Measurements from ENCODE around the gene ATG2A.
"Not testable (repeated sequence)": the region's sequence is repeated elsewhere in the genome, so short reads cannot be mapped to it uniquely, and the experiment has no call there.

ATG2A gene

DNA sequence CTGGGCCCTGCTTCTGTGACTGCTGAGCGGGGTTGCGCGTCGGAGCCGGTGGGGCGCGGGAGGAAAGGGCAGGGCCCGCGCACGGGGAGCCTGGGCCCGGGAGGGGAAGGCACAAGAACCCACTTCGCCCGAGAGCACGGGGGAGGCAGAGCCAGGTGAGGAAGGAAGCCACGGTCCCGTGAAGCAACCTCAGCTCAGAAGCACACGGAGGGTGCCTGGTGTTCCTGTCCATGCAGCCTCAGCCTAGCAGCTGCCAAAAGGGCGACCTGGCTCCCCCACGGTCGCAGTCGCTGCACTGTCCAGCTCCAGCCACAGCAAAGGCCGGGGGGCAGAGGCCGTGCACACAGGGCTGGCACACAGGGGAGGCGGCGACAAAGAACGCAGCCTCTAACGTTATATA lies 63.3 kb downstream of the ATG2A start:
- TF ChIP-seq POLR2A (IDR thresholded peaks at IDR 0.05; ENCODE audit: low read depth, low read length) (no peak), POLR2AphosphoS5 (IDR thresholded peaks at IDR 0.05; ENCODE audit: low read depth, low read length) (peak; percentile 15; the same call in 1 of the 2 replicates)
- FAIRE-seq (no peak), DNase-seq (ENCODE audit: insufficient read length, low spot score) (no peak)

DNA sequence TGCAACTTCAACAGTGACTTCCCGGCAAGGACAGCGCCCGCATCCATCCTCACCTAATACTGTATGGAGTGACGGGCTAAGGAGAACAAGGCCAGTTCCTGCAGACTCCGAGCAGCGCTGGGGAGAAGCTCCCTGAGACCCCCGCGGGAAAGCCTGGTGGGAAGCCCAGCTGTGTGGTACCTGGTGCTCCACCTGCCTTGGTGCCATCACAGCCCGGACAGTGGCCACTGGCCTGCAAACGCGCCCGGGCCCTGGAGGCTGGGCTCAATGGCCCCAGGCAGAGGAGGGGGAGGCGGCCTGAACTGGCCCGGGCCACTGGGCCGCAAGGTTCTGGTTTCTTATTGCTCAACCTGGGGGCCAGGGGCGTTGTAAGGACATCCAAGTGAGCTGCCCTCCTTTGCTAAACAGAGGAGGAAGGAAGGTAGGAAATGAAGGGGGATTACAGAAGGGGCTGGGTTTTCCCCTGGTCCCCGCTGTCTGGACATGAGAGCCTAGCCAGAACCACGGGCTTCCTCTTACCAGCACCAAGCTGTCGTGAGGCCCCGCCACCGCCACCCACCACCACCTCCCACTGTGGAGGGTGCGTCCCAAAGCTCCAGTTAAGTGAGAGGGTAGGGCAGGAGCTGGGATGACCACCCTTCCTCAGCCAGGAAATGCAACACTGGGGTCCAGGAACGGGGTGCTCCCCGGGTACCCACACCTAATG lies 64.1 kb downstream of the ATG2A start:
- FAIRE-seq (peak; percentile 50), DNase-seq (ENCODE audit: insufficient read length, low spot score) (no peak)
- TF ChIP-seq POU2F2 (IDR thresholded peaks at IDR 0.05; ENCODE audit: low read depth, low read length): 0 out of 2 replicates have a peak, but pooled peaks have one; percentile 45
- peak; percentile 38; the same call in 1 of the 2 replicates for TF ChIP-seq SPI1 (IDR thresholded peaks at IDR 0.05; ENCODE audit: low read depth, low read length)
- no peak for TF ChIP-seq TAF1 (IDR thresholded peaks at IDR 0.05; ENCODE audit: low read depth, low read length)
- TF ChIP-seq POLR2A (IDR thresholded peaks at IDR 0.05; ENCODE audit: low read depth, low read length): peak; percentile 32; the same call in 1 of the 2 replicates

DNA sequence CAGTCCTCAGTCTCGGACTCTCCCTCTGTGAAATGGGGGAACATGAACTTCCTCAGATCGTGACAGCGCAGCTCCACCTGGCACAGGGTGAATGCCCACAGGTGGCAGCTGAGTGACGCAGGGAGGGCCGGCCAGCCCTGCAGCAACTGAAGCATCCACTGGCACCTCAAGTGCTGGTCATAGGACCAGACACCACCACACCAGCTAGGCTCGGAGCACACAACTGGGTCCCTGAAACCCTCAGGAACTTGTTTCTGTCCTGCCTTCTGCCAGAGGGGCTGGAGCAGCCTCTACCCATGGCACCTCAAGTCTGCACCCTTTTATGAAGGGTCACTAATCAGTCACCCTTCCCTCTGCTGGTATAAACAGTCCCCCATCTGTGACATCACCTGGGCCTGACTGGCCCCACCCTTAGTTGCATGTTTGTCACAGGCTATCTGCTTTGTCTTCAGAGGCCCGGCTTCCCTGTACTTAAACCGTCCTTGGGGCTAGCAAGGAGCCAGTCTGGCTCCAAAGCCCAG lies 65.1 kb downstream of the ATG2A start:
- no peak for TF ChIP-seq TAF1 (IDR thresholded peaks at IDR 0.05; ENCODE audit: low read depth, low read length)
- TF ChIP-seq POLR2AphosphoS5 (IDR thresholded peaks at IDR 0.05; ENCODE audit: low read depth, low read length): peak; percentile 71
- peak; percentile 41; the same call in 1 of the 2 replicates for TF ChIP-seq POU2F2 (IDR thresholded peaks at IDR 0.05; ENCODE audit: low read depth, low read length)
- peak; percentile 64 for TF ChIP-seq POLR2A (IDR thresholded peaks at IDR 0.05; ENCODE audit: low read depth, low read length)
- peak; percentile 82 for FAIRE-seq
- no peak for DNase-seq (ENCODE audit: insufficient read length, low spot score)

DNA sequence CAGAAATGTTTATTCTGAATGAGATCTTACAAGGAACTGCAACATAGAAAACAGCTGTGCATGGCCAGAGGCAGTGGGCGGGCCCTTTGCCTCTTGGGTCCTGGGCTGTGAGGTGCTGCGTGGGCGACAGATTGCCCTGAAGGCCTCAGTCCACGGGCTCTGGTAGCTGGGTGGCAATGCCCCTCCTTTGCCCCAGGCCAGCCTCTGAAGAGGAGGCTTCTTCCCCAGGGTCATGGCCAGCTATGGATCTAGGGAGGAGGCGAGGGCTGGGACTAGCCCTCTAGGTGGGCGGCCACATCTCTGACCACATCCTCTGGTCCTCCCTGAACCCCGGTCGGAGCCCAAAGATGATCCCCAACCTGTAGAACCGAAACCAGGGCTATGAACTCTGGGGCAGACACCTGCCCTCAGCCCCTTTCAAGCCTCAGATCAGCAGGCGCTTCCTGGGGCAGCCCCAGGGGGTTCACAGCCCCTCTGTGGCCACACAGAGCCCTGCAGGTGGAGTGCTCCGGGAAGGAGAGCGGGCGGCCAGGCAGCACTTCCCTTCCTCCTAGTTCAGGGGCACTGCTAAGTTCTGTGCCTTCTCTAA lies 65.9 kb downstream of the ATG2A start:
- peak; percentile 82 for DNase-seq (ENCODE audit: insufficient read length, low spot score)
- peak; percentile 93 for FAIRE-seq
- peak; percentile 40; the same call in 1 of the 2 replicates for TF ChIP-seq POU2F2 (IDR thresholded peaks at IDR 0.05; ENCODE audit: low read depth, low read length)
- peak; percentile 73 for TF ChIP-seq SPI1 (IDR thresholded peaks at IDR 0.05; ENCODE audit: low read depth, low read length)
- peak; percentile 57 for TF ChIP-seq POLR2A (IDR thresholded peaks at IDR 0.05; ENCODE audit: low read depth, low read length)
- peak; percentile 37 for TF ChIP-seq PAX5 (IDR thresholded peaks at IDR 0.05; ENCODE audit: insufficient read depth, low read length, severe bottlenecking)
- TF ChIP-seq POLR2AphosphoS5 (IDR thresholded peaks at IDR 0.05; ENCODE audit: low read depth, low read length): peak; percentile 78
- TF ChIP-seq TAF1 (IDR thresholded peaks at IDR 0.05; ENCODE audit: low read depth, low read length): 0 out of 2 replicates have a peak, but pooled peaks have one; percentile 7

DNA sequence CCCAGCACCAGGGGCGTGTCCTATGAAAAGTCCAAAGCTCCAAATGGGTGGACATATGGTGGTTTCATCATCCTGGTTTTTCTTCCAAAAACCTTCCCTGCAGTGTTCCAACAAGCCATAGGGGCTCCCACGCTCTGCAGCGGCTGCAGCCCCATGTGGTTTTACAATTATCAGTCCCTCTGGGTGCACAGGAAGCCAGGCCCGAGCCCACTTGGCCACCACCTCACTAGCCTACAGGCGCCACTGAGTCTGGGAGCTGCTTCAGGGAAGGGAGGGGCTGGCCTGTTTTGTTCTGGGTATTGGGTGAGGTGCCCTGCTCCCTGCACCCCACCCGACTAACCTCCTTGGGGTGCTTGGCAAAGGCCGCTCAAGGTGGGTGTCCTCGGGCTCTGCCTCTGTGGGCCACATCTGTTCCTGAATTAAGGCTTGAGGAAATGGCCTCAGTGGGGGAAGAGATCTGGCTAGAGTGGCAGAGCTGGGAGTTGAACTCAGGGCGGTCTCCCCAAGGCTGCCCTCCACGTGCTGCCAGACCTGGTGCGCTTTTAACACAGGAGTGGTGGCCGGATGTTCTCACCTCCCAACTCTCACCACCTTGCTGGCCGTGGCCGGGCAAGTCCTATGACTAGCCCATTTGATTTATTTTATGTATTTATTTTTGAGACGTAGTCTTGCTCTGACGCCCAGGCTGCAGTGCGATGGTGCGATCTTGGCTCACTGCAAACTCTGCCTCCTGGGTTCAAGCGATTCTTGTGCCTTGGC lies 67.2 kb downstream of the ATG2A start:
- no peak for FAIRE-seq
- DNase-seq (ENCODE audit: insufficient read length, low spot score): no peak
- peak; percentile 32; the same call in 1 of the 2 replicates for TF ChIP-seq POLR2A (IDR thresholded peaks at IDR 0.05; ENCODE audit: low read depth, low read length)
- TF ChIP-seq TAF1 (IDR thresholded peaks at IDR 0.05; ENCODE audit: low read depth, low read length): no peak
- peak; percentile 55; the same call in 1 of the 2 replicates for TF ChIP-seq POLR2AphosphoS5 (IDR thresholded peaks at IDR 0.05; ENCODE audit: low read depth, low read length)

DNA sequence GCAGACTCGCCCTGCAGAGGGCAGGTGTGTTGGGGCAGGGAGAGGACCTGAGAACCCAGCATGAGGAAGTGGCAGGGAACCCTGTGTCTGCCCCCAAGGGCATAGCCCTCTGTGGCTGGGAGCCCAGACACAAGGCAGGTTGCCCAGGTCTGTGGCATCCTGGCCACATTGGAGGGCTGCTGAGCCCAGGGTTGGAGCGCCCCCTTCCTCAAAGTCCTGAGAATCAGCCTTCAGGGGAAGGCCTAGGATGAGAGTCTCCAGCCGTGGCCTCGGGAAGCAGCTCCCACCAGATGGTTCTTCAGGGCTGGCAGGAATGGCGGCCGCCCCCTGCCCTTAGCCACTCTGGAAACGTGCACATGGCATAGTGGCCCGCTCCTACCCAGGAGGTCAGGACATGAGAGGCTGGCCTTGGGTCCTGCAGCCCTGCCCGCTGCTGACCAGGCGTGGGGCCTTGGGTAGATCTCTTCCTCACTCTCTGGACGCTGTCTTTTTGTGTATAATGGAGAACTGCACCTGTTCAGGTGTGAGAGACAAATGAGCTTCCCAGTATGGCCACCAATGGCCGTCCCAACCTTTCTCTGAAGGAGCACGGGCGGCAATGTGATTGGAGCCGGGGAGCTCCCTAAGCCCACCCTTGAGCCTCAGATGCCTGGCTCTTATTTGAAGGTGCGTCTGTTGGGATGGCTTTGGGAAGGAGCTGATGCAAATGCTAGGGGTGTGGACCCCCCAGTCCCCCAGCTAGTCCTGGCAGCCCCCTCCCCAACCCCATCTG lies 68.0 kb downstream of the ATG2A start:
- TF ChIP-seq TAF1 (IDR thresholded peaks at IDR 0.05; ENCODE audit: low read depth, low read length) (no peak), SPI1 (IDR thresholded peaks at IDR 0.05; ENCODE audit: low read depth, low read length) (peak; percentile 73), POU2F2 (IDR thresholded peaks at IDR 0.05; ENCODE audit: low read depth, low read length) (no peak)
- FAIRE-seq (peak; percentile 67), DNase-seq (ENCODE audit: insufficient read length, low spot score) (no peak)

DNA sequence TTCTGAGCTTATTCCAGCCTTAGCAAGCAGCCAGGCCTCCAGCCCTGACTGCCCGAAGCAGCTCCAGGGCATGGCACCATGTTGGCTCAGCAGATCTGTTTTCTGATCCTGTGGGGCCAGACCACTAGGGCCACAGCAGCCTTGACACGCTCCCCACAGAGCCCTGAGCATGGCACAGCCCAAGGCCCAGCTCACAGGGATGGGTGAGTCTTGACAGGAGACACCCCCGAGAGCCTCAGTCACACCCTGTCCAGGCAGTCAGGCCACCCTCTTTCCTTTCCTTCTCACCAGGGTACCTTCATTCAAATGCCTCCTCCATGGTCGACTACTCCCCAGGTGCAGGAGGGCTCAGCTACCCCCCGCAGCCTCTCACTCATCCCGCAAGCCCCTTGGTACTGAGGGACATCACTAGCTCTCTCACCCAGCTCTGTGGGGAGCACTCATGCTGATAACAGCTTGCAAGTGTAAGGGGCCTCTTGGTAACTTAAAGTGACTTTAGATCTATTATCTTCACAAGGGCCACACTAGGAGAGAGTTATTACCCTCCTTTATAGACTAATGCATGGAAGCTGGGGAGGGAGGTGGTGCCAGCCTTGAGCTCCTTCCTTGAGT lies 68.7 kb downstream of the ATG2A start:
- DNase-seq (ENCODE audit: insufficient read length, low spot score) (no peak), FAIRE-seq (peak; percentile 35)
- TF ChIP-seq POLR2A (IDR thresholded peaks at IDR 0.05; ENCODE audit: low read depth, low read length): no peak
- no peak for TF ChIP-seq POU2F2 (IDR thresholded peaks at IDR 0.05; ENCODE audit: low read depth, low read length)
- TF ChIP-seq PAX5 (IDR thresholded peaks at IDR 0.05; ENCODE audit: insufficient read depth, low read length, severe bottlenecking): no peak

DNA sequence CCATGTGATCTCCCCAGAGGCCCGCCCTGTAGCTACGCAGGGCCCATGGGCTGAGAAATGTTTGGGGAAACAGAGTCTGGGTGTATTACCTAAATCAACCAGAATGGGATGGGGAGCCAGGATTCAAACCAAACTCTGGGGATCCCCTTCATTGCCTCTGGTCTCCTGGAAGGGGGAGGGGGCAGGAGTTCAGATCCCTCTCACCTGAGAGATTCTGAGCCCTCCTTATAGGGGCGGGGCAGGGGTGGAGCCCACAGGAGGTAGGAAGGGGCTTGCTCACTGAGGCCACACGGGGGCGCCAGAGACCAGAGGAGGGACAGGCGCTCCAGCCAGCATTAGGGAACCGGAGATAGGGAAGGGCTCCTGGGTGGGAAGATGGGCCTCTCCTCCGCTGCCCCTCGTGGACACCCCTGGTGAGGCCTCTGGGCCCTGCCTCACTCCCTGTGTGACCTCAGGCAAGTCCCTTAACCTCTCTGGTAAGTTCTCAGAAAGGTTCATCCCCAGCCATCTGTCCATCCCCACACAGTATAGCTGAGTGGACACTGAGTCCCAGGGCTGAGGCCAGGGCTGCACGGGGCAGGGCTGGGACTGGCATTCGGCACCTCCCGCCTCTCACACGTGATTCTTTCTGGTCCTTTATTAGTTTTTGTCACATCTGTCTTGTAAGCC lies 69.9 kb downstream of the ATG2A start:
- FAIRE-seq (peak; percentile 74), DNase-seq (ENCODE audit: insufficient read length, low spot score) (peak; percentile 76)
- TF ChIP-seq POLR2A (IDR thresholded peaks at IDR 0.05; ENCODE audit: low read depth, low read length): peak; percentile 24; the same call in 1 of the 2 replicates
- no peak for TF ChIP-seq POLR2AphosphoS5 (IDR thresholded peaks at IDR 0.05; ENCODE audit: low read depth, low read length)
- TF ChIP-seq POU2F2 (IDR thresholded peaks at IDR 0.05; ENCODE audit: low read depth, low read length): no peak
- TF ChIP-seq TAF1 (IDR thresholded peaks at IDR 0.05; ENCODE audit: low read depth, low read length): no peak
- TF ChIP-seq SPI1 (IDR thresholded peaks at IDR 0.05; ENCODE audit: low read depth, low read length): 0 out of 2 replicates have a peak, but pooled peaks have one; percentile 38
- no peak for TF ChIP-seq PAX5 (IDR thresholded peaks at IDR 0.05; ENCODE audit: insufficient read depth, low read length, severe bottlenecking)

DNA sequence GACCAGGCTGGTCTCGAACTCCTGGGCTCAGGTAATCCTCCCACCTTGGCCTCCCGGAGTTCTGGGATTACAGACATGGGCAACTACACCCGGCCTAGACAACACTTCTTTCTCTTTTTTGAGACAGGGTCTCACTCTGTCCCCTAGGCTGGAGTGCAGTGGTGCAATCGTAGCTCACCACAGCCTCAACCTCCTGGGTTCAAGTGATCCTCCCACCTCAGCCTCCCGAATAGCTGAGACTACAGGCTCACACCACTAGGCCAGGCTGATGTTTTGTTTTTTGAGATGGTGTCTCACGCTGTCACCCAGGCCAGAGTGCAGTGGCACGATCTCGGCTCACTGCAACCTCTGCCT lies 71.3 kb downstream of the ATG2A start:
- not testable (repeated sequence) for DNase-seq (ENCODE audit: insufficient read length, low spot score); FAIRE-seq

Data from GM12891 (cell line).